Coronary artery (tissue), 2 donors: ENCODE data around the gene TRANK1.
"Not testable (repeated sequence)": the region's sequence is repeated elsewhere in the genome, so short reads cannot be mapped to it uniquely, and the experiment has no call there.

Source experiments
- DNase-seq: peaks from one replicate; pipeline ENCODE4 v3.0.0-alpha.2; 2017; ENCODE audit warnings: low spot score
- H3K27ac ChIP-seq, 2 donors: fragments of 200-600 bp; sonication (generic); one replicate each; pipeline ENCODE4 v1.5.1; 2016 to 2019
- H3K4me3 ChIP-seq: fragments of 200-600 bp; sonication (generic); 2 replicates; pipeline ENCODE4 v1.5.1; 2016; ENCODE audit warnings: mild to moderate bottlenecking, moderate library complexity
- TF ChIP-seq, protein P1 (sequence below): fragments of 200-600 bp; sonication (generic); IDR thresholded peaks from one replicate; pipeline ENCODE4 v1.5.1; 2019; ENCODE audit warnings: antibody characterized with exemption

Gene TRANK1

DNA sequence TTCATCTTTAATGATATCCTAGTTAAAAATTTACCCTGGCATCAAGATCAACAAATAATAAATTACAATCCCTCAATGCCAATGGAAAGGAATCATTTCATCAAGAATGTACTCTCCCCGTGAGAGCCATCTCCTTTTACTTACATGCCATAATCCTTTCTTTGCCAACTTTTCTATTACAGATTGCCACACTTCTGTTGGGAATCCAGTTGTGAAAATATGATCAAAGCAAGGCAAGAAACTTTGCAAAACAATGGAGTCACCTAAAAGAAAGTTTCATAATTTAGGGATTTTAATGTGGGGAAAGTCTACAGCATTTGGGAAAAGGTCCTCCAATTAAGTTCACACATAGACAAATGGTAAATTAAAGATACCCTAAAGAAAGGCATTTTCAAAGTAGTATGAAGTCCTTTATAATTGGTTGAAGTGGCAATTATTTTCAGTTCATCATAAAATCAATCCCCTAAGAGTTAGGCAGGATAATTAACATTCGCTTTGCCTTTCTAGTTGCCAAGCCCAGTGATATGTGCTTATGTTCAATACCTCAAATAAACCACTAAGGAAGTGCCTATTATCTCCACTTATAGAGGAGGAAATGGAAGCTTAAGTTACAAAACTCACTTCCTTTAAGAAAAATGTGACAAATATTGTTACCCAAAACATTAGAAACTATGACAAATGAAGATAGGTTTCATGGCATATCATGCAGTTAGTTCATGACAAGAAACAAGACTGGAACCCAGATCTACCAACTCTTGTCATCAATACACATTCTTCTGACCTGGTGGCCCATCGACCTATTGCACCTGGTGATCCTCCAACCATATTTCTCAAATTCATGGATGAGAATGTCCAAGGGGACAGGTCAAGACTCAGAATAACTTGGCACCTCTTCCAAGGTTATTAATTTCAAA lies 49.1 kb downstream of the TRANK1 start:
- no peak for DNase-seq
- Histone ChIP-seq H3K27ac (no peak overlapping the region), H3K4me3 (no peak overlapping the region)
- TF ChIP-seq, protein P1, sequence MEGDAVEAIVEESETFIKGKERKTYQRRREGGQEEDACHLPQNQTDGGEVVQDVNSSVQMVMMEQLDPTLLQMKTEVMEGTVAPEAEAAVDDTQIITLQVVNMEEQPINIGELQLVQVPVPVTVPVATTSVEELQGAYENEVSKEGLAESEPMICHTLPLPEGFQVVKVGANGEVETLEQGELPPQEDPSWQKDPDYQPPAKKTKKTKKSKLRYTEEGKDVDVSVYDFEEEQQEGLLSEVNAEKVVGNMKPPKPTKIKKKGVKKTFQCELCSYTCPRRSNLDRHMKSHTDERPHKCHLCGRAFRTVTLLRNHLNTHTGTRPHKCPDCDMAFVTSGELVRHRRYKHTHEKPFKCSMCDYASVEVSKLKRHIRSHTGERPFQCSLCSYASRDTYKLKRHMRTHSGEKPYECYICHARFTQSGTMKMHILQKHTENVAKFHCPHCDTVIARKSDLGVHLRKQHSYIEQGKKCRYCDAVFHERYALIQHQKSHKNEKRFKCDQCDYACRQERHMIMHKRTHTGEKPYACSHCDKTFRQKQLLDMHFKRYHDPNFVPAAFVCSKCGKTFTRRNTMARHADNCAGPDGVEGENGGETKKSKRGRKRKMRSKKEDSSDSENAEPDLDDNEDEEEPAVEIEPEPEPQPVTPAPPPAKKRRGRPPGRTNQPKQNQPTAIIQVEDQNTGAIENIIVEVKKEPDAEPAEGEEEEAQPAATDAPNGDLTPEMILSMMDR = no peak

DNA sequence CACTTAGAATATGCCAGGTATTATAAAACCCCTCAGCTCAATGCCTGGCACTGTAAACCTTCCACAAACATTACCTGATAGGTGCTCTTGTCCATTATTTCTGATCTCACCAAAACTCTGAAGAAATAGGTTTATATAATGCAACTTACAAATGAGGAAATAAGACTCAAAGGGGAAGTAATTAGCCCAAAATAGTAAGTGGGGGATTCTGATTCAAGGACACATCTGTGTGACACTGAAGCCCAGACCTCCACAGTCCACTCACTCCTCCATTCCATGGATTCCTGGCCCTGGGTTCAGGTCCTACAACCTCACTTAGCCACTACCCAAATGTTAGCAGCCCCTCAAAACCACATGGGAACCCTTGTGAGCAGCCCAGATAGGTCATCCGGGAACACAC lies 49.9 kb downstream of the TRANK1 start:
- no peak for DNase-seq
- H3K4me3 ChIP-seq = no peak overlapping the region
- TF ChIP-seq, protein P1 = no peak
- H3K27ac ChIP-seq = no peak overlapping the region

DNA sequence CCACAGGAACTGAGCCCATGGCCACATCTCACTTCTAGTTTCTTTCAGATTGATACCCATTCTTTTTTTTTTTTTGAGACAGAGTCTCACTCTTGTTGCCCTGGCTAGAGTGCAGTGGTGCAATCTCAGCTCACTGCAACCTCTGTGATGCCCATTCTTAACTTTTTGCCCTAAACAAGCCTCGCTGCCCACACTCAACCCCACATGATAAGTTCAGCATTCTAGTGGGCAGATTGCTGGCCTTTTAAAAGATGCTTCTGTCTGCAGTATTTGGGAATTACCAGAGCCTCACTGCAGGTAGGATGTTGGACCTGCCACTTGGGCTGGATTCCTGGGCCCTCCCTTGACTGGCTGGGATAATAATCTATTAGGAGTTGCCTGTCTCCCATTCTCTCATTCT lies 51.0 kb downstream of the TRANK1 start:
- Histone ChIP-seq H3K4me3 (no peak overlapping the region), H3K27ac (no peak overlapping the region)
- TF ChIP-seq, protein P1 = no peak
- DNase-seq = no peak

DNA sequence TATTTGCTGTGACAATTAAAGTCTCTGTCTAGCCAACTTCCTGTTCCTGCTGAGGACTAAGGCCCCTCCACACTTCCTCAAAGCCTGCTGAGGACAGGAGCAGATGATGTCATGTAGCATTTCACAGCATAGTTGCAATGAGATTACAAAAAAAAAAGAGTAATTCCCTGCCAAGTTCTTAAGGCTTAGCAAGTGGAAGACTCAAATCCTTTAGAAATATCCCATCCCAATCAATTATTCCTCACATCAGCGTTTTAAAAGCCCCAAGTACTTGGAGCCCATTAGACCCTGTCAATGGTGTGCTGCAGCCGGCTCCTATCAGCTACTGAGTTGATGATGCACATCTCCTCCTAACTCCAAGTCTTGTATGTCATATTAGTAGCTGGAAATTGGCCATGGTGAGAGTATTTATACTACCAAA lies 51.7 kb downstream of the TRANK1 start:
- DNase-seq = no peak
- H3K27ac ChIP-seq = peak overlapping the region; percentile 3 to 20
- TF ChIP-seq, protein P1 = no peak
- H3K4me3 ChIP-seq = no peak overlapping the region

DNA sequence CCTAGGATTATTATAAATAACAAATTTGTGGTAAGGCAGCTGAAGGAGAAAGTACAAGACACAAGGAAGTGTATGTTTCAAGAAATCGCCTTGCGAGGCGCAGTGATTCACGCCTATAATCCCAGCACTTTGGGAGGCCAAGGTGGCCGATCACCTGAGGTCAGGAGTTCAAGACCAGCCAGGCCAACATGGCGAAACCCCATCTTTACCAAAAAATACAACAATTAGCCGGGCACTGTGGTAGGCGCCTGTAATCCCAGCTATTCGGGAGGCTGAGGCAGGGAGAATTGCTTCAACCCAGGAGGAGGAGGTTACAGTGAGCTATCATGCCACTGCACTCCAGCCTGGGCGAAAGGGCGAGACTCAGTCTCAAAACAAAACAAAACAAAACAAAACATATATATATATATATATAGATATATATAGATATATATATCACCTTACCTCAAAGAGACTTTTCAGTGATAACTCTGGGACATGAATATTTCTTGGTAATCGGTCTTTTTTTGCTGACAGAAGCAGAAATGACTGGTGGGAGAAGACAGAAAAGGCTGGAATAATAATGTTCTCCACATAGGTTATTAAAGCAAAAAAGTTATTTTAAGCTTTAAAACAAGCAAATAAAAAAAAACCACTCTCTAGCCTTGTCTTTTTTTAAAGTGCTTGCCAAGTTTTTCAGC lies 52.3 kb downstream of the TRANK1 start:
- DNase-seq = no peak
- H3K27ac ChIP-seq = peak overlapping the region; percentile 20 to 55
- TF ChIP-seq, protein P1 = no peak
- H3K4me3 ChIP-seq = no peak overlapping the region

DNA sequence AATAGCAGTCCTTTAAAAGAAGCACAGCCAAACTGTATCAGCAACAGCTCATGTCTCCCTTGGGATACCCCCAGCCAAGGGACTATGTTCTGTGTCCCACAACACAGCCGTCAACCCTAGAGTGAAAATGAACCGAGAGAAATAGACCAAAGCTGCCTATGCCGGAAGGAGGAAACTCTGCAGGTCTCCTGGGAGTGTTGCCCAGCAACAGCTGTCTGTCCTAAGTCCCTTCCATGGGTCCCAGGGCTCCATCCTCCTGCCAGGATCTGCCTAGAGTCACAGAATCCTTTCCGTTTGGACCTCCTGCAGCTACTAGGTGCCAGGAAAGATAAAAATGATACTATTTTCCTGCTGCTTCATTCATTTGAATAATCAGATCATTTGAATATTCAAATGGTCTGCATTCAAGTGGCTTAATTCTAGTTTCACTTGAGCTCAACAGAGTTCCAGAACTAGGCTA lies 53.1 kb downstream of the TRANK1 start:
- H3K27ac ChIP-seq = peak overlapping the region in 1 of 2 donors; percentile 2
- TF ChIP-seq, protein P1 = no peak
- no peak overlapping the region for H3K4me3 ChIP-seq
- DNase-seq = no peak

DNA sequence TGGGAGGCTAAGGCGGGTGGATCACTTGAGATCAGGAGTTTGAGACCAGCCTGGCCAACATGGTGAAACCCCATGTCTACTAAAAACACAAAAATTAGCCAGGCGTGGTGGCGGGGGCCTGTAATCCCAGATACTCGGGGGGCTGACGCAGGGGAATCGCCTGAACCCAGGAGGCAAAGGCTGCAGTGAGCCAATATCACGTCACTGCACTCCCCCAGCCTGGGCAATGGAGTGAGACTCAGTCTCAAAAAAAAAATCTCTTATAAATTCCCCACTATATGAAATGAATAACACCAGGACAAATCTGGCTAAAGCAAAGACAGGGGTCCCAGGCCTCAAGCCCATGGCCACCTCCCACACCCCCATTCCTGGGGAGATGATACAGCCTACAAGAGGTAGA lies 53.8 kb downstream of the TRANK1 start:
- not testable (repeated sequence) for H3K4me3 ChIP-seq, H3K27ac ChIP-seq, DNase-seq
